SK-N-SH treated with all-trans-retinoic acid at 6 μM for 48 hours (cell line): Measurements from ENCODE around the gene PEX26.
"Not testable (repeated sequence)": the region's sequence is repeated elsewhere in the genome, so short reads cannot be mapped to it uniquely, and the experiment has no call there.

Source experiments
- ATAC-seq: fragments of 200-7000 bp; cut with Tn5 transposase; 3 replicates; pipeline ENCODE4 v1.9.1; 2020; ENCODE audit warnings: mild to moderate bottlenecking, moderate library complexity
- BACH2 ChIP-seq: fragments of 250-450 bp; sonication (Bioruptor Pico); IDR thresholded peaks from 2 replicates; pipeline ENCODE4 v1.9.0; 2021; ENCODE audit warnings: mild to moderate bottlenecking, borderline replicate concordance
- ESRRG ChIP-seq: fragments of 250-450 bp; sonication (Bioruptor Pico); IDR thresholded peaks from 2 replicates; pipeline ENCODE4 v1.6.1; 2021; ENCODE audit warnings: mild to moderate bottlenecking
- GLIS3 ChIP-seq: fragments of 250-450 bp; sonication (Bioruptor Pico); IDR thresholded peaks from 2 replicates; pipeline ENCODE4 v1.5.0; 2020; ENCODE audit warnings: mild to moderate bottlenecking, moderate library complexity
- ISL1 ChIP-seq: fragments of 250-450 bp; sonication (Bioruptor Pico); IDR thresholded peaks from 2 replicates; pipeline ENCODE4 v2.1.2; 2022; ENCODE audit warnings: mild to moderate bottlenecking, moderate library complexity
- OSR1 ChIP-seq: fragments of 250-450 bp; sonication (Bioruptor Pico); IDR thresholded peaks from 2 replicates; pipeline ENCODE4 v1.8.0; 2022; ENCODE audit warnings: moderate library complexity, mild to moderate bottlenecking, inconsistent platforms
- RARB ChIP-seq: fragments of 250-450 bp; sonication (Bioruptor Pico); IDR thresholded peaks from 2 replicates; pipeline ENCODE4 v1.8.0; 2021; ENCODE audit warnings: mild to moderate bottlenecking, moderate library complexity
- SNAI2 ChIP-seq: fragments of 250-450 bp; sonication (Bioruptor Pico); IDR thresholded peaks from 2 replicates; pipeline ENCODE4 v1.5.0; 2020; ENCODE audit warnings: mild to moderate bottlenecking, moderate library complexity
- TOX ChIP-seq: fragments of 250-450 bp; sonication (Bioruptor Pico); IDR thresholded peaks from 2 replicates; pipeline ENCODE4 v1.8.0; 2021; ENCODE audit warnings: mild to moderate bottlenecking, moderate library complexity, borderline replicate concordance
- ZC3H10 ChIP-seq: fragments of 250-450 bp; sonication (Bioruptor Pico); IDR thresholded peaks from 2 replicates; pipeline ENCODE4 v1.5.1; 2021; ENCODE audit warnings: mild to moderate bottlenecking, moderate library complexity
- ZFP3 ChIP-seq: fragments of 250-450 bp; sonication (Bioruptor Pico); IDR thresholded peaks from 2 replicates; pipeline ENCODE4 v1.5.0; 2020; ENCODE audit warnings: mild to moderate bottlenecking, moderate library complexity
- ZFP30 ChIP-seq: fragments of 450-650 bp; formaldehyde crosslinking; IDR thresholded peaks from 2 replicates; pipeline ENCODE4 v1.5.0; 2022; ENCODE audit warnings: mild to moderate bottlenecking, moderate library complexity
- ZNF565 ChIP-seq: fragments of 450-650 bp; formaldehyde crosslinking; conservative IDR thresholded peaks from 2 replicates; pipeline ENCODE4 v1.5.0; 2020; ENCODE audit warnings: low read depth, mild to moderate bottlenecking, moderate library complexity
- TF ChIP-seq, protein P1 (sequence below): fragments of 250-450 bp; sonication (Bioruptor Pico); IDR thresholded peaks from 2 replicates; pipeline ENCODE4 v1.5.1; 2020; ENCODE audit warnings: low read depth, mild to moderate bottlenecking, moderate library complexity
- TF ChIP-seq, protein P2 (sequence below): fragments of 250-450 bp; sonication (Bioruptor Pico); IDR thresholded peaks from 2 replicates; pipeline ENCODE4 v1.5.0; 2020; ENCODE audit warnings: mild to moderate bottlenecking, moderate library complexity
- TF ChIP-seq, protein P3 (sequence below): fragments of 250-450 bp; sonication (Bioruptor Pico); IDR thresholded peaks from 2 replicates; pipeline ENCODE4 v1.8.0; 2021; ENCODE audit warnings: low read depth, mild to moderate bottlenecking, moderate library complexity, borderline replicate concordance
- TF ChIP-seq, protein P4 (sequence below): fragments of 250-450 bp; sonication (Bioruptor Pico); IDR thresholded peaks from 2 replicates; pipeline ENCODE4 v1.5.1; 2021; ENCODE audit warnings: mild to moderate bottlenecking, moderate library complexity
- TF ChIP-seq, protein P5 (sequence below): fragments of 250-450 bp; sonication (Bioruptor Pico); IDR thresholded peaks from 2 replicates; pipeline ENCODE4 v1.8.0; 2020; ENCODE audit warnings: mild to moderate bottlenecking, moderate library complexity, borderline replicate concordance

Gene PEX26

DNA sequence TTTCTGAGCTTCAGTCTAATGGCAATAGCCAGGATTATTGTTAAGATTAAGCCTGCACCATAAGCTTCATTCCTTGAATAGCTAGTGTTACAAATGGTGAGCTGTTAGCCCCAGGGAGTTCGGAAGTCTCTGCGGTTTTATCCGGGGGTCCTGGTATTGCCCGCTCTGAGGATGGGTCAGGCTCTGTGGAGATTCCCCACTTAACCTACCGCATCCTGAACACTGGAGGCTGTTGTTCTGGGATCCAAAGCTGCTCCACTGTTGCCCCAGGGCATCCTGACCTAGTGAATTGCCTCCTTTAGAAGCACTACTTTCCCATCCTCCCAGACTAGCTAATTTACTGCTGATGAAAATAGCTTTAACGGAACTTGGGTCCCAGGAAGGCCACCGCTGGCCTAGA, 14.5 kb upstream of the PEX26 start:
- TF ChIP-seq ESRRG (CRISPR knock-in tag) (no peak), ZC3H10 (no peak), ZNF565 (CRISPR knock-in tag) (no peak), ZFP3 (CRISPR knock-in tag) (no peak), ISL1 (CRISPR knock-in tag) (no peak)
- TF ChIP-seq, all 23 proteins: peak for 0
- no peak for ATAC-seq

DNA sequence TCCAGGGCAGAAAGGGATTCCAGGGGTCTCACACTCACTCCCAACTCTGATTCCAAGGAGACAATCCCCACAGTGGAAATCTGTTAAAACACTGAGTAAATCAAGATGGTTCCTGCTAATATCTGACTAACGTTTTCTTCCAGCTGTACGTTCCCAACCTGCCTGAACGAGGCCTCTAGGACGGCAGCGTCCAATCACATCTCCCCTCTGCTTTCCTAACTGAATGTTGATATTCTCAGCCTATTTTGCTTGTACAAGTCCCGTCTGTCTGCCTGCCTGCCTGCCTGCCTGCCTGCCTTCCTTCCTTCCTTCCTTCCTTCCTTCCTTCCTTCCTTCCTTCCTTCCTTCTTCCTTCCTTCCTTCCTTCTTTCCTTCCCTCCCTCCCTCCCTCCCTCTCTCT, 14.1 kb upstream of the PEX26 start:
- not testable (repeated sequence) for ATAC-seq

DNA sequence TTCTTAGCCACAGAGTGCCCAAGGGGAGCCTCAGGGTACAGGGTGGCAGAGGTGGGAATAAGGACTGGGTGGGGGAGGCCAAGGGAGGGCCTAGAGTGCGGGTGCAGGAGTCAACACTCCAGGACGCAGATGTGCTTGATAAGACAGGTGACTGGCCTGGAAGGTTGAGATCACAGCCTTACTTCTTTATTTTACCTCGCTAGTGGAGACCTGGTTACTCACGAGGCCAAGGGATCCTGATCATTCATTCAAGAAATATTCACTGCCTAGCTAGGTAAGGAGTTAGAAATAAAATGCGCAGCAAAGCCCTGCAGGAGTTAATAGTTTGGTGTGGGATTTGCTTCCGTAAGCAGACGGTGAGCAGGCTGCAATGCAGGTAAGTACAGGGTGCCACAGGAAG, 13.2 kb upstream of the PEX26 start:
- ATAC-seq = no peak

DNA sequence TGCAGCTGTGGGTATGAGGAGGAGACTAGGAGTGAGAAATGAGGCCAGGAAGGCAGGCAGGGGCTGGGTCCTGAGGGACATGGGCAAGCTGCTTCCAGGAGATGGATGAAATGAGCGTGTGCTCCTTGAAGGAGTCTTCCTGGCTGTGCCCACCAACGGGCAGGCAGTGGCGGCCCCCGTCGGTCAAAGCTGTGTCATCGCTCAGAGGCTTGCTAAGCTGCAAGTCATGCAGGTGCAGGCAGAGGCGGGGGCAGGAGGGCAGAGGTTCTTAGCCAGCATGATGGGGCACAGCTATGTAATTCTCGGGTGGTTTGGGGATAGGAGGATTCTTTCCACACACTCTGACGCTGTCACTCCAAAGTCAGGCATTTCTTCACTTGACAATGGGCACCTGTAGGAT, 12.5 kb upstream of the PEX26 start:
- ATAC-seq = peak; percentile 44; the same call in 2 of the 3 replicates
- TF ChIP-seq, protein P1, sequence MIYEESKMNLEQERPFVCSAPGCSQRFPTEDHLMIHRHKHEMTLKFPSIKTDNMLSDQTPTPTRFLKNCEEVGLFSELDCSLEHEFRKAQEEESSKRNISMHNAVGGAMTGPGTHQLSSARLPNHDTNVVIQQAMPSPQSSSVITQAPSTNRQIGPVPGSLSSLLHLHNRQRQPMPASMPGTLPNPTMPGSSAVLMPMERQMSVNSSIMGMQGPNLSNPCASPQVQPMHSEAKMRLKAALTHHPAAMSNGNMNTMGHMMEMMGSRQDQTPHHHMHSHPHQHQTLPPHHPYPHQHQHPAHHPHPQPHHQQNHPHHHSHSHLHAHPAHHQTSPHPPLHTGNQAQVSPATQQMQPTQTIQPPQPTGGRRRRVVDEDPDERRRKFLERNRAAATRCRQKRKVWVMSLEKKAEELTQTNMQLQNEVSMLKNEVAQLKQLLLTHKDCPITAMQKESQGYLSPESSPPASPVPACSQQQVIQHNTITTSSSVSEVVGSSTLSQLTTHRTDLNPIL (CRISPR knock-in tag) = no peak
- no peak for TF ChIP-seq ZC3H10
- TF ChIP-seq BACH2 (CRISPR knock-in tag) = no peak
- TF ChIP-seq, protein P2, sequence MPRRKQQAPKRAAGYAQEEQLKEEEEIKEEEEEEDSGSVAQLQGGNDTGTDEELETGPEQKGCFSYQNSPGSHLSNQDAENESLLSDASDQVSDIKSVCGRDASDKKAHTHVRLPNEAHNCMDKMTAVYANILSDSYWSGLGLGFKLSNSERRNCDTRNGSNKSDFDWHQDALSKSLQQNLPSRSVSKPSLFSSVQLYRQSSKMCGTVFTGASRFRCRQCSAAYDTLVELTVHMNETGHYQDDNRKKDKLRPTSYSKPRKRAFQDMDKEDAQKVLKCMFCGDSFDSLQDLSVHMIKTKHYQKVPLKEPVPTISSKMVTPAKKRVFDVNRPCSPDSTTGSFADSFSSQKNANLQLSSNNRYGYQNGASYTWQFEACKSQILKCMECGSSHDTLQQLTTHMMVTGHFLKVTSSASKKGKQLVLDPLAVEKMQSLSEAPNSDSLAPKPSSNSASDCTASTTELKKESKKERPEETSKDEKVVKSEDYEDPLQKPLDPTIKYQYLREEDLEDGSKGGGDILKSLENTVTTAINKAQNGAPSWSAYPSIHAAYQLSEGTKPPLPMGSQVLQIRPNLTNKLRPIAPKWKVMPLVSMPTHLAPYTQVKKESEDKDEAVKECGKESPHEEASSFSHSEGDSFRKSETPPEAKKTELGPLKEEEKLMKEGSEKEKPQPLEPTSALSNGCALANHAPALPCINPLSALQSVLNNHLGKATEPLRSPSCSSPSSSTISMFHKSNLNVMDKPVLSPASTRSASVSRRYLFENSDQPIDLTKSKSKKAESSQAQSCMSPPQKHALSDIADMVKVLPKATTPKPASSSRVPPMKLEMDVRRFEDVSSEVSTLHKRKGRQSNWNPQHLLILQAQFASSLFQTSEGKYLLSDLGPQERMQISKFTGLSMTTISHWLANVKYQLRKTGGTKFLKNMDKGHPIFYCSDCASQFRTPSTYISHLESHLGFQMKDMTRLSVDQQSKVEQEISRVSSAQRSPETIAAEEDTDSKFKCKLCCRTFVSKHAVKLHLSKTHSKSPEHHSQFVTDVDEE (CRISPR knock-in tag) = no peak
- TF ChIP-seq ZFP30 (CRISPR knock-in tag) = no peak
- no peak for TF ChIP-seq RARB
- TF ChIP-seq TOX = no peak
- no peak for TF ChIP-seq SNAI2 (CRISPR knock-in tag)
- no peak for TF ChIP-seq ZNF565 (CRISPR knock-in tag)
- TF ChIP-seq OSR1 = no peak
- TF ChIP-seq ESRRG (CRISPR knock-in tag) = no peak

More for the DNA sequence above, 13.2 kb upstream of the PEX26 start:
- TF ChIP-seq ESRRG (CRISPR knock-in tag) (no peak), ISL1 (CRISPR knock-in tag) (no peak), GLIS3 (CRISPR knock-in tag) (no peak)
- TF ChIP-seq, protein P3, sequence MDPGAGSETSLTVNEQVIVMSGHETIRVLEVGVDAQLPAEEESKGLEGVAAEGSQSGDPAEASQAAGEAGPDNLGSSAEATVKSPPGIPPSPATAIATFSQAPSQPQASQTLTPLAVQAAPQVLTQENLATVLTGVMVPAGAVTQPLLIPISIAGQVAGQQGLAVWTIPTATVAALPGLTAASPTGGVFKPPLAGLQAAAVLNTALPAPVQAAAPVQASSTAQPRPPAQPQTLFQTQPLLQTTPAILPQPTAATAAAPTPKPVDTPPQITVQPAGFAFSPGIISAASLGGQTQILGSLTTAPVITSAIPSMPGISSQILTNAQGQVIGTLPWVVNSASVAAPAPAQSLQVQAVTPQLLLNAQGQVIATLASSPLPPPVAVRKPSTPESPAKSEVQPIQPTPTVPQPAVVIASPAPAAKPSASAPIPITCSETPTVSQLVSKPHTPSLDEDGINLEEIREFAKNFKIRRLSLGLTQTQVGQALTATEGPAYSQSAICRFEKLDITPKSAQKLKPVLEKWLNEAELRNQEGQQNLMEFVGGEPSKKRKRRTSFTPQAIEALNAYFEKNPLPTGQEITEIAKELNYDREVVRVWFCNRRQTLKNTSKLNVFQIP (CRISPR knock-in tag) = no peak
- TF ChIP-seq, protein P4, sequence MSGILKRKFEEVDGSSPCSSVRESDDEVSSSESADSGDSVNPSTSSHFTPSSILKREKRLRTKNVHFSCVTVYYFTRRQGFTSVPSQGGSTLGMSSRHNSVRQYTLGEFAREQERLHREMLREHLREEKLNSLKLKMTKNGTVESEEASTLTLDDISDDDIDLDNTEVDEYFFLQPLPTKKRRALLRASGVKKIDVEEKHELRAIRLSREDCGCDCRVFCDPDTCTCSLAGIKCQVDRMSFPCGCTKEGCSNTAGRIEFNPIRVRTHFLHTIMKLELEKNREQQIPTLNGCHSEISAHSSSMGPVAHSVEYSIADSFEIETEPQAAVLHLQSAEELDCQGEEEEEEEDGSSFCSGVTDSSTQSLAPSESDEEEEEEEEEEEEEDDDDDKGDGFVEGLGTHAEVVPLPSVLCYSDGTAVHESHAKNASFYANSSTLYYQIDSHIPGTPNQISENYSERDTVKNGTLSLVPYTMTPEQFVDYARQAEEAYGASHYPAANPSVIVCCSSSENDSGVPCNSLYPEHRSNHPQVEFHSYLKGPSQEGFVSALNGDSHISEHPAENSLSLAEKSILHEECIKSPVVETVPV (CRISPR knock-in tag) = no peak
- TF ChIP-seq, protein P5, sequence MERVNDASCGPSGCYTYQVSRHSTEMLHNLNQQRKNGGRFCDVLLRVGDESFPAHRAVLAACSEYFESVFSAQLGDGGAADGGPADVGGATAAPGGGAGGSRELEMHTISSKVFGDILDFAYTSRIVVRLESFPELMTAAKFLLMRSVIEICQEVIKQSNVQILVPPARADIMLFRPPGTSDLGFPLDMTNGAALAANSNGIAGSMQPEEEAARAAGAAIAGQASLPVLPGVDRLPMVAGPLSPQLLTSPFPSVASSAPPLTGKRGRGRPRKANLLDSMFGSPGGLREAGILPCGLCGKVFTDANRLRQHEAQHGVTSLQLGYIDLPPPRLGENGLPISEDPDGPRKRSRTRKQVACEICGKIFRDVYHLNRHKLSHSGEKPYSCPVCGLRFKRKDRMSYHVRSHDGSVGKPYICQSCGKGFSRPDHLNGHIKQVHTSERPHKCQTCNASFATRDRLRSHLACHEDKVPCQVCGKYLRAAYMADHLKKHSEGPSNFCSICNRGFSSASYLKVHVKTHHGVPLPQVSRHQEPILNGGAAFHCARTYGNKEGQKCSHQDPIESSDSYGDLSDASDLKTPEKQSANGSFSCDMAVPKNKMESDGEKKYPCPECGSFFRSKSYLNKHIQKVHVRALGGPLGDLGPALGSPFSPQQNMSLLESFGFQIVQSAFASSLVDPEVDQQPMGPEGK = no peak

DNA sequence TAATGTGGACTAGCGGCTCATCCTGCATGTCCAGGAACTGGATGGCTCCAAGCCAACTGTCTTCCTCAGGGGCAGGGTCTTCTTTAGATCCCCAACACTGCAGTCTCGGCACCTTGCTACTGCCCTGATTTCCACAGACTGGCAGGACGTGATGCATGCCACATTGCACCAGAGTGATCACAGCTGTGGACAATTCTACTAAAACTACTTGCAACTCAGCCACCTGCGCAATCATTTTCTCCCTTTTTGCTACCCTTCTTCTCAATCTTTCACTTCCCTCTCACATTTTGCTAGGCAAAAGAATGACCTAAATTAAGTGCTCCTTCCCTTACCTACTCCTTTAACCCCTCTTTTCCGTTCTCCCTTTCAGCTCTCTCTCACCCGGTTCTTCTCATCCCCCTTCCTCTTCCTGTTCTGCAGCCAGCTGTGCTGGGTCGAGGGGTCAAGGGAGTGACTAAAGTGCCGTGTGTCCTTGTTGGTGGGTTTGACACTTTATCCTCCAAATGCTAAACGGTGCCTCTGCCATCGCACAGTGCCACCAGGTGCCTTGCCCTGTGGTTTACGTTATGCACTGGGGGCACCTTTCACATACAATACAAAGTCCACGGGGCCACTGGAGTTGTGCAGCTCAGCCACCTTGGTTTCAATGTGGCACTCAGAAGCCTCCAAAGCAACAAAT, 11.5 kb upstream of the PEX26 start:
- ATAC-seq = no peak
- TF ChIP-seq, protein P2 (CRISPR knock-in tag) = no peak
- TF ChIP-seq, protein P1 (CRISPR knock-in tag) = no peak
- TF ChIP-seq, all 23 proteins: peak for 0
